ENCODE results near the gene ZNF497. TPM values are rescaled to one million over a fixed set of nuclear protein-coding genes. Genes with fewer than 3 reads are reported as not detected.

ZNF497 gene
- total and polyA plus RNA-seq, 2 of the 13 experiments (the other 11 are each of a cell fraction or from before 2014, with no cell fraction given), result 1.5 to 1.9 TPM

DNA sequence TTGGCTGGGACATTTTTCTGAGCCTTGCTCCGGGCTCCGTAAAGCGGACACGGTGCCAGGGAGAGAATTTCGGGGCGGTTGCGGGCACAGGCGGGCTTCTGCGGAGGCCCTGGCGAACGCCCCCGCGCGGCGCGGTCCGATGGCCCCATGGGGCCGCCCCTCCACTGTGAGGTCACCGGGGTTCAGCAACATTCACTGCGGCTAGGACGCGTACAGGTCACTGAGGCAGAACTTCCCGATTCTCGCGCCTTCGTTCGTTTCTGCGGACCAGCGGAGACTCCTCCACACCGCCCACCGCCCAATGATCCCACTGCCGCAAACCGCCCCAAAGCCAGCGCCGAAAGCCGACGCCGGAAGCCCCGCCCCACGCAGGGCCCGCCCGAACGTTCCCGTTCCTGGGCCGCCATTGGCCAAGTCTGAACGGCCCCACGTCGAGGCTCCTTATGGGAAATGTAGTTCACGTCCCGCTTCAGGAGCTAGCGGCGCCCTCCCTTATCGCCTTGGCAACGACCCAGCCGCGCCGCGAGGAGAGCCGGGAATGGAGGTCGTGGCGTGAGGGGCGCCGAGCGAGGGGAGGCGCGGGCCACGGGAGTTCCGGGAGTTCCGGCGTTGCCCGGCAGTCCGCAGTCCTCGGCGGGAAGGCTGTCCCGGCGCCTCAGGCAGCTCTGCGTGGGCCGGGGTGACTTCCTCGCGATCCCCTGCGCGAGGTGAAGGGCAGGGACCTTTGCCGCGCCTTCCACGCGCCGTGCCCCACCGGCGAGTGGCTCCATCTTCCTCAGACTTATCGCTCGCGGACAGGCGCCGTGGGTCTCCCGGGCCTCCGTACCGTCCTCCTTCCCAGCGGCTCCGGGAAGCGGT lies 45.8 kb upstream of the ZNF497 start, which contains the start of gene ZNF584 (continued):
- peak; percentile 75; the same call in 1 of the 2 replicates for TF ChIP-seq CENPT (CRISPR knock-in tag; IDR thresholded peaks at IDR 0.05; ENCODE audit: low read depth)
- TF ChIP-seq GFI1 (CRISPR knock-in tag; IDR thresholded peaks at IDR 0.05; ENCODE audit: borderline replicate concordance), result no peak
- TF ChIP-seq ZNF510 (CRISPR knock-in tag; IDR thresholded peaks at IDR 0.05; ENCODE audit: low read depth), result peak; percentile 96
- TF ChIP-seq PHF8 (CRISPR knock-in tag; IDR thresholded peaks at IDR 0.05), result peak; percentile 60
- no peak; the same call in 1 of the 2 replicates for TF ChIP-seq ZSCAN25 (CRISPR knock-in tag; IDR thresholded peaks at IDR 0.05)
- no peak for TF ChIP-seq TOE1 (CRISPR knock-in tag; IDR thresholded peaks at IDR 0.05)
- TF ChIP-seq CBFB (CRISPR knock-in tag; IDR thresholded peaks at IDR 0.05), result peak; percentile 57; the same call in 1 of the 2 replicates
- TF ChIP-seq, protein P1, sequence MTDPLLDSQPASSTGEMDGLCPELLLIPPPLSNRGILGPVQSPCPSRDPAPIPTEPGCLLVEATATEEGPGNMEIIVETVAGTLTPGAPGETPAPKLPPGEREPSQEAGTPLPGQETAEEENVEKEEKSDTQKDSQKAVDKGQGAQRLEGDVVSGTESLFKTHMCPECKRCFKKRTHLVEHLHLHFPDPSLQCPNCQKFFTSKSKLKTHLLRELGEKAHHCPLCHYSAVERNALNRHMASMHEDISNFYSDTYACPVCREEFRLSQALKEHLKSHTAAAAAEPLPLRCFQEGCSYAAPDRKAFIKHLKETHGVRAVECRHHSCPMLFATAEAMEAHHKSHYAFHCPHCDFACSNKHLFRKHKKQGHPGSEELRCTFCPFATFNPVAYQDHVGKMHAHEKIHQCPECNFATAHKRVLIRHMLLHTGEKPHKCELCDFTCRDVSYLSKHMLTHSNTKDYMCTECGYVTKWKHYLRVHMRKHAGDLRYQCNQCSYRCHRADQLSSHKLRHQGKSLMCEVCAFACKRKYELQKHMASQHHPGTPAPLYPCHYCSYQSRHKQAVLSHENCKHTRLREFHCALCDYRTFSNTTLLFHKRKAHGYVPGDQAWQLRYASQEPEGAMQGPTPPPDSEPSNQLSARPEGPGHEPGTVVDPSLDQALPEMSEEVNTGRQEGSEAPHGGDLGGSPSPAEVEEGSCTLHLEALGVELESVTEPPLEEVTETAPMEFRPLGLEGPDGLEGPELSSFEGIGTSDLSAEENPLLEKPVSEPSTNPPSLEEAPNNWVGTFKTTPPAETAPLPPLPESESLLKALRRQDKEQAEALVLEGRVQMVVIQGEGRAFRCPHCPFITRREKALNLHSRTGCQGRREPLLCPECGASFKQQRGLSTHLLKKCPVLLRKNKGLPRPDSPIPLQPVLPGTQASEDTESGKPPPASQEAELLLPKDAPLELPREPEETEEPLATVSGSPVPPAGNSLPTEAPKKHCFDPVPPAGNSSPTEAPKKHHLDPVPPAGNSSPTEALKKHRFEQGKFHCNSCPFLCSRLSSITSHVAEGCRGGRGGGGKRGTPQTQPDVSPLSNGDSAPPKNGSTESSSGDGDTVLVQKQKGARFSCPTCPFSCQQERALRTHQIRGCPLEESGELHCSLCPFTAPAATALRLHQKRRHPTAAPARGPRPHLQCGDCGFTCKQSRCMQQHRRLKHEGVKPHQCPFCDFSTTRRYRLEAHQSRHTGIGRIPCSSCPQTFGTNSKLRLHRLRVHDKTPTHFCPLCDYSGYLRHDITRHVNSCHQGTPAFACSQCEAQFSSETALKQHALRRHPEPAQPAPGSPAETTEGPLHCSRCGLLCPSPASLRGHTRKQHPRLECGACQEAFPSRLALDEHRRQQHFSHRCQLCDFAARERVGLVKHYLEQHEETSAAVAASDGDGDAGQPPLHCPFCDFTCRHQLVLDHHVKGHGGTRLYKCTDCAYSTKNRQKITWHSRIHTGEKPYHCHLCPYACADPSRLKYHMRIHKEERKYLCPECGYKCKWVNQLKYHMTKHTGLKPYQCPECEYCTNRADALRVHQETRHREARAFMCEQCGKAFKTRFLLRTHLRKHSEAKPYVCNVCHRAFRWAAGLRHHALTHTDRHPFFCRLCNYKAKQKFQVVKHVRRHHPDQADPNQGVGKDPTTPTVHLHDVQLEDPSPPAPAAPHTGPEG (CRISPR knock-in tag; IDR thresholded peaks at IDR 0.05), result no peak
- TF ChIP-seq ZNF746 (CRISPR knock-in tag; IDR thresholded peaks at IDR 0.05), result no peak; the same call in 1 of the 2 replicates
- TF ChIP-seq ZNF337 (CRISPR knock-in tag; IDR thresholded peaks at IDR 0.05; ENCODE audit: borderline replicate concordance, low read depth), result 0 out of 2 replicates have a peak, but pooled peaks have one; percentile 75
- peak; percentile 79 for TF ChIP-seq GABPA (IDR thresholded peaks at IDR 0.05; ENCODE audit: low read depth, low read length)
- peak; percentile 95 for TF ChIP-seq GABPA (CRISPR knock-in tag; IDR thresholded peaks at IDR 0.05; ENCODE audit: low read depth)
- TF ChIP-seq, protein P2, sequence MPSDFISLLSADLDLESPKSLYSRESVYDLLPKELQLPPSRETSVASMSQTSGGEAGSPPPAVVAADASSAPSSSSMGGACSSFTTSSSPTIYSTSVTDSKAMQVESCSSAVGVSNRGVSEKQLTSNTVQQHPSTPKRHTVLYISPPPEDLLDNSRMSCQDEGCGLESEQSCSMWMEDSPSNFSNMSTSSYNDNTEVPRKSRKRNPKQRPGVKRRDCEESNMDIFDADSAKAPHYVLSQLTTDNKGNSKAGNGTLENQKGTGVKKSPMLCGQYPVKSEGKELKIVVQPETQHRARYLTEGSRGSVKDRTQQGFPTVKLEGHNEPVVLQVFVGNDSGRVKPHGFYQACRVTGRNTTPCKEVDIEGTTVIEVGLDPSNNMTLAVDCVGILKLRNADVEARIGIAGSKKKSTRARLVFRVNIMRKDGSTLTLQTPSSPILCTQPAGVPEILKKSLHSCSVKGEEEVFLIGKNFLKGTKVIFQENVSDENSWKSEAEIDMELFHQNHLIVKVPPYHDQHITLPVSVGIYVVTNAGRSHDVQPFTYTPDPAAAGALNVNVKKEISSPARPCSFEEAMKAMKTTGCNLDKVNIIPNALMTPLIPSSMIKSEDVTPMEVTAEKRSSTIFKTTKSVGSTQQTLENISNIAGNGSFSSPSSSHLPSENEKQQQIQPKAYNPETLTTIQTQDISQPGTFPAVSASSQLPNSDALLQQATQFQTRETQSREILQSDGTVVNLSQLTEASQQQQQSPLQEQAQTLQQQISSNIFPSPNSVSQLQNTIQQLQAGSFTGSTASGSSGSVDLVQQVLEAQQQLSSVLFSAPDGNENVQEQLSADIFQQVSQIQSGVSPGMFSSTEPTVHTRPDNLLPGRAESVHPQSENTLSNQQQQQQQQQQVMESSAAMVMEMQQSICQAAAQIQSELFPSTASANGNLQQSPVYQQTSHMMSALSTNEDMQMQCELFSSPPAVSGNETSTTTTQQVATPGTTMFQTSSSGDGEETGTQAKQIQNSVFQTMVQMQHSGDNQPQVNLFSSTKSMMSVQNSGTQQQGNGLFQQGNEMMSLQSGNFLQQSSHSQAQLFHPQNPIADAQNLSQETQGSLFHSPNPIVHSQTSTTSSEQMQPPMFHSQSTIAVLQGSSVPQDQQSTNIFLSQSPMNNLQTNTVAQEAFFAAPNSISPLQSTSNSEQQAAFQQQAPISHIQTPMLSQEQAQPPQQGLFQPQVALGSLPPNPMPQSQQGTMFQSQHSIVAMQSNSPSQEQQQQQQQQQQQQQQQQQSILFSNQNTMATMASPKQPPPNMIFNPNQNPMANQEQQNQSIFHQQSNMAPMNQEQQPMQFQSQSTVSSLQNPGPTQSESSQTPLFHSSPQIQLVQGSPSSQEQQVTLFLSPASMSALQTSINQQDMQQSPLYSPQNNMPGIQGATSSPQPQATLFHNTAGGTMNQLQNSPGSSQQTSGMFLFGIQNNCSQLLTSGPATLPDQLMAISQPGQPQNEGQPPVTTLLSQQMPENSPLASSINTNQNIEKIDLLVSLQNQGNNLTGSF (CRISPR knock-in tag; IDR thresholded peaks at IDR 0.05), result no peak; the same call in 1 of the 2 replicates
- TF ChIP-seq NR1H2 (CRISPR knock-in tag; IDR thresholded peaks at IDR 0.05; ENCODE audit: borderline replicate concordance, low read depth), result no peak
